Medulla oblongata (tissue), 1 donor: Measurements from ENCODE around the gene ABCG1.

Experiments used
- DNase-seq: peaks from one replicate; pipeline ENCODE4 v3.0.0-alpha.2; 2015; ENCODE audit errors: extremely low spot score

The ABCG1 gene

GRCh38 chr21:42304556-42305454, 85.9 kb downstream of the ABCG1 start:
- DNase-seq = no peak

- no peak for DNase-seq
Observed at GRCh38 chr21:42305707-42306147, 86.8 kb downstream of the ABCG1 start.

GRCh38 chr21:42306366-42307035, 87.6 kb downstream of the ABCG1 start:
- no peak for DNase-seq

- no peak for DNase-seq
Observed at GRCh38 chr21:42307106-42307505, 88.2 kb downstream of the ABCG1 start.

GRCh38 chr21:42308161-42308913, 89.4 kb downstream of the ABCG1 start:
- no peak for DNase-seq

GRCh38 chr21:42308914-42309752, 90.2 kb downstream of the ABCG1 start:
- no peak for DNase-seq

- peak; percentile 59 for DNase-seq
Observed at GRCh38 chr21:42309753-42310213, 90.8 kb downstream of the ABCG1 start.

- DNase-seq = peak; percentile 20
Observed at GRCh38 chr21:42310411-42311001, 91.6 kb downstream of the ABCG1 start.

GRCh38 chr21:42311160-42311559, 92.2 kb downstream of the ABCG1 start:
- no peak for DNase-seq

- DNase-seq = no peak
Observed at GRCh38 chr21:42311816-42312625, 93.1 kb downstream of the ABCG1 start.

- no peak for DNase-seq
Observed at GRCh38 chr21:42312626-42313104, 93.7 kb downstream of the ABCG1 start.

GRCh38 chr21:42313501-42313969, 94.6 kb downstream of the ABCG1 start:
- no peak for DNase-seq

- no peak for DNase-seq
Observed at GRCh38 chr21:42314616-42315295, 95.8 kb downstream of the ABCG1 start.

- no peak for DNase-seq
Observed at GRCh38 chr21:42315296-42315891, 96.5 kb downstream of the ABCG1 start, which contains the start of gene TFF3. TSS of gene TFF3 (minus strand) at chr21:42315409. CDS start at chr21:42315374, 35 bp downstream.

GRCh38 chr21:42316891-42317290, 98.0 kb downstream of the ABCG1 start:
- DNase-seq = no peak

GRCh38 chr21:42317341-42317741, 98.4 kb downstream of the ABCG1 start:
- DNase-seq = no peak

GRCh38 chr21:42317826-42318746, 99.1 kb downstream of the ABCG1 start:
- DNase-seq = no peak
